Psoas muscle (tissue), 8 donors: ENCODE data around the gene REC114. TPM values are rescaled to one million over a fixed set of nuclear protein-coding genes. Genes with fewer than 3 reads are reported as not detected.

Experiments used
- ATAC-seq, 4 donors: fragments of 200-7000 bp; cut with Tn5 transposase; one replicate each; pipeline ENCODE4 v1.9.1; 2020; ENCODE audit warnings: moderate library complexity in 3 of 4, mild to moderate bottlenecking in 2 of 4
- DNase-seq, 2 donors: peaks; one replicate each; pipeline ENCODE4 v3.0.0-alpha.2; 2020
- H3K27ac ChIP-seq: fragments of 200-600 bp; one replicate; pipeline ENCODE4 v1.8.0; 2022
- H3K27me3 ChIP-seq, 3 donors: fragments of 200-600 bp in 1 of 3; one replicate each; pipeline versions ENCODE4 v1.6.1 to v1.8.0; 2013 to 2022; ENCODE audit warnings: low read length in 2 of 3, mild to moderate bottlenecking in 2 of 3, moderate library complexity in 1 of 3; ENCODE audit not compliant: insufficient read depth in 3 of 3
- H3K36me3 ChIP-seq, 2 donors: fragments of 200-600 bp in 1 of 2; one replicate each; pipeline versions ENCODE4 v1.6.1 to v1.8.0; 2013 to 2022; ENCODE audit warnings: low read depth in 1 of 2, mild to moderate bottlenecking in 1 of 2, moderate library complexity in 1 of 2; ENCODE audit not compliant: insufficient read depth in 1 of 2
- H3K4me1 ChIP-seq: fragments of 200-600 bp; one replicate; pipeline ENCODE4 v1.8.0; 2022
- H3K4me3 ChIP-seq: fragments of 200-600 bp; one replicate; pipeline ENCODE4 v1.8.0; 2022; ENCODE audit warnings: mild to moderate bottlenecking
- H3K9me3 ChIP-seq: fragments of 200-600 bp; one replicate; pipeline ENCODE4 v1.8.0; 2022
- CTCF ChIP-seq: fragments of 200-600 bp; IDR thresholded peaks from one replicate; pipeline ENCODE4 v1.8.0; 2022; ENCODE audit warnings: antibody characterized with exemption
- WGBS, 3 donors: extraction: QIAGEN DNeasy Blood & Tissue Kit; methylation state at CpG; one replicate each; pipeline versions ENCODE4 v1.1.6 to v1.1.7; 2013; 5-methylcytosine and 5-hydroxymethylcytosine counted together
- intact Hi-C, 2 donors: fragments of 100-400 bp; cut with DNase I; formaldehyde crosslinking; loops; one replicate each; pipeline versions ENCODE4 v1.11.0 to v1.14.2; 2022
- polyA plus RNA-seq, 3 donors: library from polyadenylated mRNA; stranded (reverse); fragments of 200-250 nt; gene quantifications; one replicate each; pipeline ENCODE4 v1.2.3, GENCODE V29; 2013
- total RNA-seq, 4 donors: library from RNA; stranded (reverse); fragmentation: NEBNext Ultra II Directional in 2 of 4; extraction: Animal tissue kit (Norgen Biotek cat#: 25700) in 2 of 4; gene quantifications; one replicate each; pipeline versions ENCODE4 v1.2.1 to v1.2.4, GENCODE V29; 2021 to 2023
- donor health status: healthy with polysubstance abuse.
- donor health status: DM: no; HTN: no; CAD: no; lungs with moderate emphysema.
- donor health status: Bipolar disorder and iron deficiency.
- donor health status: healthy.
- donor health status: DM: yes; HTN: yes; CAD: no.
- donor health status: DM: no; HTN: no; CAD: no.
- donor health status: DM: no; HTN: no; CAD: no.
- donor health status: DM: yes; HTN: yes; CAD: no.

The REC114 gene
- total and polyA plus RNA-seq, 7 donors: not detected

- no peaks in the 10 kb centered on the region for H3K9me3 ChIP-seq
- H3K4me1 ChIP-seq: no peaks in the 10 kb centered on the region
- H3K27me3 ChIP-seq: no peaks in the 10 kb centered on the region
- H3K36me3 ChIP-seq: no peaks in the 10 kb centered on the region
- intact Hi-C loops: no loop called here
- no peak for TF ChIP-seq CTCF
- no peak for ATAC-seq
- no peak for DNase-seq
- no peak overlapping the region for H3K4me3 ChIP-seq
- H3K27ac ChIP-seq: no peak overlapping the region
- WGBS, 3 donors: 6 to 16% (median 8%) methylated on average over 1 of the region's 1 CpG
Measured at GRCh38 chr15:73454096-73454495, 11.1 kb downstream of the REC114 start.

GRCh38 chr15:73455876-73456275 lies 12.9 kb downstream of the REC114 start:
- ATAC-seq (no peak), DNase-seq (no peak)
- Histone ChIP-seq H3K9me3 (no peaks in the 10 kb centered on the region), H3K27ac (no peak overlapping the region), H3K27me3 (no peaks in the 10 kb centered on the region), H3K4me3 (no peak overlapping the region), H3K36me3 (no peaks in the 10 kb centered on the region), H3K4me1 (no peaks in the 10 kb centered on the region)
- TF ChIP-seq CTCF: no peak
- intact Hi-C loops: no loop called here
- 60 to 75% (median 65%) methylated on average over 1 of the region's 1 CpG for WGBS, 3 donors

GRCh38 chr15:73457334-73457733 lies 14.4 kb downstream of the REC114 start:
- Histone ChIP-seq H3K36me3 (no peaks in the 10 kb centered on the region), H3K4me3 (no peak overlapping the region), H3K27ac (no peak overlapping the region), H3K9me3 (no peaks in the 10 kb centered on the region), H3K4me1 (no peaks in the 10 kb centered on the region), H3K27me3 (no peaks in the 10 kb centered on the region)
- intact Hi-C loops: no loop called here
- ATAC-seq (no peak), DNase-seq (no peak)
- TF ChIP-seq CTCF: no peak
- 58 to 65% (median 61%) methylated on average over 5 of the region's 5 CpGs for WGBS, 3 donors

GRCh38 chr15:73460662-73461061 lies 17.7 kb downstream of the REC114 start:
- Histone ChIP-seq H3K36me3 (no peaks in the 10 kb centered on the region), H3K27me3 (peaks cover 0 to 7% (median 0%) of the 10 kb centered on the region in 3 donors), H3K27ac (no peak overlapping the region), H3K4me1 (no peaks in the 10 kb centered on the region), H3K4me3 (no peak overlapping the region), H3K9me3 (no peaks in the 10 kb centered on the region)
- intact Hi-C loops: no loop called here
- DNase-seq: no peak
- no peak for TF ChIP-seq CTCF
- no peak for ATAC-seq

GRCh38 chr15:73464602-73465001 lies 21.6 kb downstream of the REC114 start:
- no peaks in the 10 kb centered on the region for H3K4me1 ChIP-seq
- H3K9me3 ChIP-seq: no peaks in the 10 kb centered on the region
- no peak overlapping the region for H3K27ac ChIP-seq
- DNase-seq: no peak
- no peak overlapping the region for H3K4me3 ChIP-seq
- no peak for ATAC-seq
- intact Hi-C loops: no loop called here
- WGBS, 3 donors: 29 to 36% (median 31%) methylated on average over 2 of the region's 2 CpGs
- H3K36me3 ChIP-seq: no peaks in the 10 kb centered on the region
- peaks cover 0 to 7% (median 0%) of the 10 kb centered on the region in 3 donors for H3K27me3 ChIP-seq
- no peak for TF ChIP-seq CTCF
